K562 (cell line): Measurements from ENCODE around the gene SERF2. TPM values are rescaled to one million over a fixed set of nuclear protein-coding genes. Genes with fewer than 3 reads are reported as not detected.
A peak's percentile ranks its signal among the peaks of the same experiment; 100 is the strongest.

ENCODE experiments used
- ATF6 ChIP-seq: sonication (generic); formaldehyde crosslinking; IDR thresholded peaks from 2 replicates; pipeline ENCODE4 v1.4.0; 2020; ENCODE audit warnings: mild to moderate bottlenecking, missing genetic modification reagents
- CBX3 ChIP-seq, 2 experiments: IDR thresholded peaks; 1 replicate in 1 of 2; 2 replicates in 1 of 2; pipeline ENCODE4 v1.6.1; 2012; ENCODE audit warnings: inconsistent platforms in 2 of 2, low read length in 2 of 2, borderline replicate concordance in 1 of 2, control low read depth in 1 of 2
- ESRRA ChIP-seq: fragments of 450-650 bp; IDR thresholded peaks from 2 replicates; pipeline ENCODE4 v1.6.1; 2014; ENCODE audit warnings: low read depth, mild to moderate bottlenecking, moderate library complexity, borderline replicate concordance
- ESRRB ChIP-seq: fragments of 250-450 bp; sonication (Bioruptor Pico); IDR thresholded peaks from 2 replicates; pipeline ENCODE4 v1.5.0; 2020; ENCODE audit warnings: mild to moderate bottlenecking, moderate library complexity, borderline replicate concordance
- MCM7 ChIP-seq, 2 experiments: fragments of 450-650 bp; IDR thresholded peaks; 2 replicates each; pipeline ENCODE4 v1.6.1; 2016 to 2018
- MXD1 ChIP-seq: fragments of 250-450 bp; sonication (Bioruptor Pico); IDR thresholded peaks from 2 replicates; pipeline ENCODE4 v1.8.0; 2021; ENCODE audit warnings: borderline replicate concordance, mild to moderate bottlenecking, moderate library complexity; ENCODE audit not compliant: poor library complexity, severe bottlenecking
- MYBL2 ChIP-seq, 2 experiments: fragments of 450-650 bp in 1 of 2; sonication (generic) in 1 of 2; formaldehyde crosslinking in 1 of 2; IDR thresholded peaks; 2 replicates each; pipeline versions ENCODE4 v1.6.1 to v1.8.1; 2017 to 2022; ENCODE audit warnings: borderline replicate concordance in 1 of 2, inconsistent platforms in 1 of 2, low read depth in 1 of 2, mild to moderate bottlenecking in 1 of 2, missing genetic modification reagents in 1 of 2, moderate library complexity in 1 of 2
- NFE2L1 ChIP-seq: fragments of 450-650 bp; IDR thresholded peaks from 2 replicates; pipeline ENCODE4 v1.6.1; 2016; ENCODE audit warnings: missing genetic modification characterization, low read depth, mild to moderate bottlenecking, missing compliant biosample characterization, moderate library complexity, borderline replicate concordance
- NRF1 ChIP-seq, 2 experiments: fragments of 450-650 bp; IDR thresholded peaks in 1 of 2; conservative IDR thresholded peaks in 1 of 2; 2 replicates each; pipeline ENCODE4 v1.6.1; 2014; ENCODE audit warnings: mild to moderate bottlenecking in 2 of 2
- PHB2 ChIP-seq: fragments of 450-650 bp; IDR thresholded peaks from 2 replicates; pipeline ENCODE4 v1.6.1; 2017; ENCODE audit warnings: low read depth
- RFX5 ChIP-seq: IDR thresholded peaks from 2 replicates; pipeline ENCODE4 v1.6.1; 2011; ENCODE audit warnings: low read depth, mild to moderate bottlenecking, improper control_type of control experiment, low read length
- SMARCE1 ChIP-seq: fragments of 450-650 bp; IDR thresholded peaks from 2 replicates; pipeline ENCODE4 v1.7.1; 2016; ENCODE audit warnings: mild to moderate bottlenecking
- SNRNP70 ChIP-seq: fragments of 200-400 bp; formaldehyde crosslinking; optimal IDR thresholded peaks from 2 replicates; pipeline ENCODE3; 2017; ENCODE audit warnings: low read depth, low read length
- STAT5A ChIP-seq: IDR thresholded peaks from 2 replicates; pipeline ENCODE4 v1.6.1; 2012; ENCODE audit warnings: low read length, inconsistent platforms, borderline replicate concordance
- TOE1 ChIP-seq, 2 experiments: fragments of 450-650 bp in 1 of 2; sonication (generic) in 1 of 2; formaldehyde crosslinking in 1 of 2; IDR thresholded peaks; 2 replicates each; pipeline versions ENCODE4 v1.7.1 to v1.8.0; 2016 to 2022; ENCODE audit warnings: borderline replicate concordance in 2 of 2, mild to moderate bottlenecking in 2 of 2, antibody characterized with exemption in 1 of 2, inconsistent platforms in 1 of 2, low read depth in 1 of 2, missing genetic modification reagents in 1 of 2, moderate library complexity in 1 of 2
- ZBTB34 ChIP-seq: fragments of 250-450 bp; sonication (Bioruptor Pico); IDR thresholded peaks from 2 replicates; pipeline ENCODE4 v1.8.0; 2021; ENCODE audit warnings: mild to moderate bottlenecking, moderate library complexity
- ZNF140 ChIP-seq: fragments of 250-450 bp; sonication (Bioruptor Pico); IDR thresholded peaks from 2 replicates; pipeline ENCODE4 v1.8.0; 2021; ENCODE audit warnings: moderate library complexity, mild to moderate bottlenecking, inconsistent platforms
- ZNF644 ChIP-seq: fragments of 200-800 bp; sonication (Bioruptor generic); IDR thresholded peaks from 2 replicates; pipeline ENCODE4 v1.6.1; 2016; ENCODE audit warnings: low read depth, missing genetic modification characterization, missing compliant biosample characterization
- polyA plus RNA-seq, 8 experiments: library from polyadenylated mRNA; depleted of rRNA in 4 of 8; stranded (reverse) in 5 of 8; unstranded in 3 of 8; fragments of >200 nt; fragmentation: Nextera tagmentation in 2 of 8; fragmentation: Illumina TruSeq in 1 of 8; extraction: Ambion mirVana in 2 of 8; extraction: Trizol in 1 of 8; gene quantifications; 2 replicates each; pipeline versions ENCODE4 v1.2.1 to v1.2.3, GENCODE V29; 2011 to 2014; ENCODE audit warnings: inconsistent platforms in 1 of 8, missing spikeins in 1 of 8
- total RNA-seq, 7 experiments: library from RNA; depleted of rRNA in 6 of 7; stranded (reverse); fragments of >200 nt in 6 of 7; fragmentation: Illumina TruSeq in 2 of 7; extraction: Trizol in 2 of 7; gene quantifications; 2 replicates each; pipeline versions ENCODE4 v1.2.1 to v1.2.3, GENCODE V29; 2011 to 2021; ENCODE audit warnings: low replicate concordance in 1 of 7

The SERF2 gene
- total and polyA plus RNA-seq, 9 of the 15 experiments (the other 6 are each of a cell fraction or from before 2014, with no cell fraction given), result 497 to 3,360 (median 867) TPM

- TF ChIP-seq ZNF644 (tag) (no peak; the same call in 1 of the 2 replicates), NRF1 (conservative IDR thresholded peaks at IDR 0.05 in 1 of 2, IDR thresholded peaks at IDR 0.05 in 1 of 2) (peak; percentile 83 to 86), SMARCE1 (peak; percentile 31; the same call in 1 of the 2 replicates), ZNF140 (CRISPR knock-in tag) (no peak), RFX5 (no peak), STAT5A (no peak), MYBL2 (IDR thresholded peaks at IDR 0.05; ENCODE audit: low read depth) (no peak), MYBL2 (CRISPR knock-in tag; IDR thresholded peaks at IDR 0.05; ENCODE audit: borderline replicate concordance) (no peak), MXD1 (no peak), CBX3 (IDR thresholded peaks at IDR 0.05; ENCODE audit: borderline replicate concordance in 1 of 2, low read length in 2 of 2) (peak in 1 of 2 experiments; percentile 69; a peak in 1 of 3 replicates), NFE2L1 (tag) (no peak), MCM7 (IDR thresholded peaks at IDR 0.05) (no peak), PHB2 (no peak), ATF6 (no peak), ESRRA (no peak; the same call in 1 of the 2 replicates), ESRRB (no peak), SNRNP70 (no peak), TOE1 (IDR thresholded peaks at IDR 0.05; ENCODE audit: borderline replicate concordance) (peak; percentile 99), TOE1 (CRISPR knock-in tag; IDR thresholded peaks at IDR 0.05; ENCODE audit: borderline replicate concordance, low read depth) (no peak), ZBTB34 (CRISPR knock-in tag) (no peak)
These were observed at the start of gene SERF2 (continued) for GRCh38 chr15:43791993-43792760.
